SK-N-SH (cell line): ENCODE results near the gene TM9SF4. TPM values are rescaled to one million over a fixed set of nuclear protein-coding genes. Genes with fewer than 3 reads are reported as not detected.

Experiments
- CTCF ChIA-PET: fragments of 300-600, 350-600 bp; formaldehyde crosslinking; extraction: SDS; loops from one replicate; lab custom pipeline; 2021; lab: Yijun Ruan, JAX
- POLR2A ChIA-PET: fragments of 350-600 bp; sonication (Branson Sonifier 250); formaldehyde crosslinking; extraction: SDS; loops from one replicate; lab custom pipeline; 2020; ENCODE audit warnings: antibody characterized with exemption, inconsistent platforms; lab: Yijun Ruan, JAX
- DNase-seq: peaks from one replicate; pipeline ENCODE4 v3.0.0; 2012
- H2AFZ ChIP-seq: fragments of 200-600 bp; sonication (generic); 2 replicates; pipeline ENCODE4 v1.8.1; 2016; ENCODE audit warnings: antibody characterized with exemption, mild to moderate bottlenecking, low read depth
- H3F3A ChIP-seq: fragments of 200-600 bp; sonication (generic); replicated peaks from 2 replicates; pipeline ENCODE3; 2016; ENCODE audit warnings: antibody characterized with exemption, mild to moderate bottlenecking; ENCODE audit not compliant: insufficient read depth
- H3K27ac ChIP-seq, 2 experiments: fragments of 200-500 bp in 1 of 2; fragments of 200-600 bp in 1 of 2; sonication (Bioruptor generic) in 1 of 2; sonication (generic), shearing (Covaris generic) in 1 of 2; 2 replicates each; pipeline versions ENCODE4 v1.5.1 to v1.6.1; 2014 to 2016; ENCODE audit warnings: low read depth in 2 of 2, inconsistent platforms in 1 of 2, low read length in 1 of 2, mild to moderate bottlenecking in 1 of 2, mixed read lengths in 1 of 2
- H3K27me3 ChIP-seq: fragments of 200-600 bp; sonication (generic), shearing (Covaris generic); 2 replicates; pipeline ENCODE4 v1.6.1; 2016; ENCODE audit warnings: mixed run types; ENCODE audit not compliant: insufficient read depth
- H3K36me3 ChIP-seq, 2 experiments: fragments of 200-500 bp in 1 of 2; fragments of 200-600 bp in 1 of 2; sonication (Bioruptor generic) in 1 of 2; sonication (generic) in 1 of 2; replicated peaks in 1 of 2; 2 replicates each; pipeline versions ENCODE3 to v1.5.1; 2014 to 2016; ENCODE audit warnings: low read length in 1 of 2, mild to moderate bottlenecking in 1 of 2; ENCODE audit not compliant: insufficient read depth in 2 of 2, control insufficient read depth in 1 of 2
- H3K4me1 ChIP-seq, 2 experiments: fragments of 200-500 bp in 1 of 2; fragments of 200-600 bp in 1 of 2; sonication (Bioruptor generic) in 1 of 2; sonication (generic), shearing (Covaris generic) in 1 of 2; 2 replicates each; pipeline versions ENCODE4 v1.5.1 to v1.6.1; 2014 to 2016; ENCODE audit warnings: low read depth in 1 of 2, low read length in 1 of 2, mixed run types in 1 of 2; ENCODE audit not compliant: insufficient read depth in 2 of 2, control insufficient read depth in 1 of 2
- H3K4me2 ChIP-seq: fragments of 200-600 bp; sonication (generic), shearing (Covaris generic); 2 replicates; pipeline ENCODE4 v1.6.1; 2017; ENCODE audit warnings: mixed run types
- H3K4me3 ChIP-seq, 2 experiments: fragments of 200-500 bp in 1 of 2; fragments of 200-600 bp in 1 of 2; sonication (Bioruptor generic) in 1 of 2; sonication (generic), shearing (Covaris generic) in 1 of 2; 2 replicates each; pipeline versions ENCODE4 v1.5.1 to v1.8.1; 2014 to 2016; ENCODE audit warnings: low read depth in 2 of 2, inconsistent platforms in 1 of 2, low read length in 1 of 2, mild to moderate bottlenecking in 1 of 2, mixed read lengths in 1 of 2, moderate library complexity in 1 of 2
- H3K79me2 ChIP-seq: fragments of 200-600 bp; sonication (generic); 2 replicates; pipeline ENCODE4 v1.8.1; 2017; ENCODE audit warnings: mild to moderate bottlenecking; ENCODE audit not compliant: insufficient read depth
- H3K9ac ChIP-seq: fragments of 200-600 bp; sonication (generic); 2 replicates; pipeline ENCODE4 v1.6.1; 2017; ENCODE audit warnings: mixed run types
- H3K9me2 ChIP-seq: fragments of 200-600 bp; sonication (generic); 2 replicates; pipeline ENCODE4 v1.6.1; 2017; ENCODE audit warnings: mixed run types
- H3K9me3 ChIP-seq: fragments of 200-600 bp; sonication (generic); 2 replicates; pipeline ENCODE4 v1.6.1; 2017; ENCODE audit warnings: mixed run types, mild to moderate bottlenecking, moderate library complexity
- H4K20me1 ChIP-seq: fragments of 200-600 bp; sonication (generic); 2 replicates; pipeline ENCODE4 v1.6.1; 2017; ENCODE audit warnings: mild to moderate bottlenecking, mixed run types; ENCODE audit not compliant: insufficient read depth
- ELF1 ChIP-seq: IDR thresholded peaks from 2 replicates; pipeline ENCODE4 v1.4.0; 2012
- EZH2phosphoT487 ChIP-seq: fragments of 200-600 bp; sonication (generic); IDR thresholded peaks from 2 replicates; pipeline ENCODE4 v1.6.1; 2017; ENCODE audit warnings: low read depth, mixed run types, mild to moderate bottlenecking, antibody characterized with exemption, moderate library complexity, borderline replicate concordance
- FOXJ3 ChIP-seq: sonication (generic); formaldehyde crosslinking; IDR thresholded peaks from 2 replicates; pipeline ENCODE4 v1.5.1; 2020; ENCODE audit warnings: mild to moderate bottlenecking, missing genetic modification reagents
- GABPA ChIP-seq: IDR thresholded peaks from 2 replicates; pipeline ENCODE4 v1.4.0; 2012; ENCODE audit warnings: low read depth, mild to moderate bottlenecking
- JUND ChIP-seq: IDR thresholded peaks from 2 replicates; pipeline ENCODE4 v1.4.0; 2012
- MEF2A ChIP-seq: IDR thresholded peaks from 2 replicates; pipeline ENCODE4 v1.4.0; 2012; ENCODE audit warnings: low read depth, borderline replicate concordance
- MXI1 ChIP-seq: IDR thresholded peaks from 2 replicates; pipeline ENCODE4 v1.6.1; 2012; ENCODE audit warnings: mild to moderate bottlenecking, low read depth, low read length, improper control_type of control experiment
- NFIC ChIP-seq: IDR thresholded peaks from 2 replicates; pipeline ENCODE4 v1.4.0; 2012; ENCODE audit warnings: borderline replicate concordance
- PBX3 ChIP-seq: IDR thresholded peaks from 2 replicates; pipeline ENCODE4; 2012
- POLR2AphosphoS5 ChIP-seq: IDR thresholded peaks from 2 replicates; pipeline ENCODE4 v1.6.1; 2012; ENCODE audit warnings: low read depth, low read length
- RCOR1 ChIP-seq: fragments of 150-350 bp; IDR thresholded peaks from 2 replicates; pipeline ENCODE4 v1.6.1; 2017; ENCODE audit warnings: antibody characterized with exemption, low read length
- RFX5 ChIP-seq: IDR thresholded peaks from 2 replicates; pipeline ENCODE4 v1.6.1; 2012; ENCODE audit warnings: mild to moderate bottlenecking, improper control_type of control experiment, low read length
- TCF12 ChIP-seq: IDR thresholded peaks from 2 replicates; pipeline ENCODE4 v1.4.0; 2012
- USF1 ChIP-seq: IDR thresholded peaks from 2 replicates; pipeline ENCODE4 v1.4.0; 2012; ENCODE audit warnings: low read depth, borderline replicate concordance
- USF2 ChIP-seq: fragments of 150-350 bp; IDR thresholded peaks from 2 replicates; pipeline ENCODE4 v1.6.1; 2017; ENCODE audit warnings: antibody characterized with exemption, low read length, low read depth, borderline replicate concordance
- WGBS: methylation state at CpG from one replicate; pipeline ENCODE4 v1.1.6; 2017; ENCODE audit warnings: low lambda C conversion rate; 5-methylcytosine and 5-hydroxymethylcytosine counted together
- polyA plus RNA-seq, 3 experiments: library from polyadenylated mRNA; depleted of rRNA; stranded (reverse); fragments of >200 nt; gene quantifications; 2 replicates each; pipeline ENCODE4 v1.2.3, GENCODE V29; 2012

Gene TM9SF4
- polyA plus RNA-seq, 1 of the 3 experiments (the other 2 are of a cell fraction), result 61.0 TPM

GRCh38 chr20:32144898-32145662 lies 35.6 kb downstream of the TM9SF4 start:
- peaks cover 8% of the 10 kb centered on the region for H3F3A ChIP-seq
- 92% methylated on average over 7 of the region's 8 CpGs for WGBS
- H3K79me2 ChIP-seq, result no peaks in the 10 kb centered on the region
- TF ChIP-seq EZH2phosphoT487 (no peak), USF1 (no peak), TCF12 (no peak)
- no peaks in the 10 kb centered on the region for H3K4me1 ChIP-seq
- no peak overlapping the region for H3K9ac ChIP-seq
- POLR2A ChIA-PET, result no interaction called here
- H2AFZ ChIP-seq, result no peak overlapping the region
- H3K9me2 ChIP-seq, result no peaks in the 10 kb centered on the region
- 0 out of 2 replicates have a peak, but pooled peaks cover 4% of the 10 kb centered on the region for H4K20me1 ChIP-seq
- DNase-seq, result no peak
- H3K9me3 ChIP-seq, result no peaks in the 10 kb centered on the region
- CTCF ChIA-PET, result interaction anchor here (1.1 kb wide), 1 partner anchor 10 kb away, joined by 4 read pairs; no protein-coding TSS in a partner anchor
- no peak overlapping the region for H3K4me3 ChIP-seq
- no peak overlapping the region for H3K27ac ChIP-seq
- no peaks in the 10 kb centered on the region for H3K27me3 ChIP-seq
- peaks cover 50 to 75% of the 10 kb centered on the region in 2 experiments for H3K36me3 ChIP-seq
- H3K4me2 ChIP-seq, result no peak overlapping the region

- H4K20me1 ChIP-seq, result no peaks in the 10 kb centered on the region
- no peaks in the 10 kb centered on the region for H3K27me3 ChIP-seq
- ChIA-PET POLR2A (no interaction called here), CTCF (no interaction called here)
- 94% methylated on average over 4 of the region's 8 CpGs for WGBS
- peaks cover 40 to 62% of the 10 kb centered on the region in 2 experiments for H3K36me3 ChIP-seq
- H3F3A ChIP-seq, result peaks cover 4% of the 10 kb centered on the region
- H2AFZ ChIP-seq, result no peak overlapping the region
- no peaks in the 10 kb centered on the region for H3K9me2 ChIP-seq
- H3K4me1 ChIP-seq, result no peaks in the 10 kb centered on the region
- no peak overlapping the region for H3K4me3 ChIP-seq
- H3K79me2 ChIP-seq, result no peaks in the 10 kb centered on the region
- DNase-seq, result no peak
- TF ChIP-seq MXI1 (no peak), JUND (no peak), USF2 (no peak), MEF2A (no peak), TCF12 (no peak), RCOR1 (no peak), ELF1 (no peak), PBX3 (no peak), FOXJ3 (no peak), GABPA (no peak), NFIC (no peak), EZH2phosphoT487 (no peak), RFX5 (no peak), POLR2AphosphoS5 (no peak)
- H3K27ac ChIP-seq, result no peak overlapping the region
- H3K9me3 ChIP-seq, result no peaks in the 10 kb centered on the region
- H3K4me2 ChIP-seq, result no peak overlapping the region
- H3K9ac ChIP-seq, result no peak overlapping the region
These were observed 40.2 kb downstream of the TM9SF4 start for GRCh38 chr20:32149566-32150170.
